Brain microvascular endothelial cell (primary cell): ENCODE data around the gene KRTAP24-1.

Experiments used
- DNase-seq: peaks from one replicate; pipeline ENCODE4 v3.0.0-alpha.2; 2020
- H3K27ac ChIP-seq: fragments of 250-450 bp; sonication (Bioruptor Pico); 2 replicates; pipeline ENCODE4 v1.5.1; 2020; ENCODE audit warnings: mild to moderate bottlenecking, moderate library complexity
- H3K27me3 ChIP-seq: fragments of 250-450 bp; sonication (Bioruptor Pico); replicated peaks from 2 replicates; pipeline ENCODE4 v1.5.1; 2020; ENCODE audit warnings: mild to moderate bottlenecking
- H3K36me3 ChIP-seq: fragments of 250-450 bp; sonication (Bioruptor Pico); replicated peaks from 2 replicates; pipeline ENCODE4 v1.5.1; 2020; ENCODE audit warnings: mild to moderate bottlenecking
- H3K4me3 ChIP-seq: 2 replicates; pipeline ENCODE4 v1.5.1; 2011; ENCODE audit warnings: low read depth, mild to moderate bottlenecking, control low read depth, low read length, moderate library complexity
- in situ Hi-C: cut with HindIII; loops from 2 replicates; pipeline ENCODE4 v1.10.0; 2017; ENCODE audit warnings: low sequenced_read_pairs, low pct_ligation_motif_present
- TF ChIP-seq, protein P1 (sequence below): IDR thresholded peaks from 2 replicates; pipeline ENCODE4 v1.5.1; 2011; ENCODE audit warnings: low read depth, mild to moderate bottlenecking, moderate library complexity, low read length, control low read depth, inconsistent platforms; ENCODE audit errors: missing control alignments

KRTAP24-1 gene

DNA sequence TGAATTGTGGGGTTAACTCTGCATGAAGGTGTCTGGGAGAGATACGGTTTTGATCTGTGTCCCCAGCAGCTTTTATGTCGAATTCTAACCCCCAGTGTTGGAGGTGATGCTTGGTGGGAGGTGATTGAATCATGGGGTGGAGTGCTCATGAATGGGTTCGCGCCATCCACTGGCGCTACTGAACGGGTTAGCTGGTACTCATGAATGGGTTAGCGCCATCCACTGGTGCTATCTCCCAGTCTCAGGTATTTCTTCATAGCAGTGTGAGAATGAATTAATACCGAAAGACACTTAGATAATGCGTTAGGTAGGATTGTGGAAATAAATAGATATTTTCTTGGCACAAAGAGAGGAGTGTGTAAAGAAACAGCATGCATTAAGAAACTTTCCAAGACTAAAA lies 33.9 kb downstream of the KRTAP24-1 start:
- H3K4me3 ChIP-seq = no peak overlapping the region
- TF ChIP-seq, protein P1, sequence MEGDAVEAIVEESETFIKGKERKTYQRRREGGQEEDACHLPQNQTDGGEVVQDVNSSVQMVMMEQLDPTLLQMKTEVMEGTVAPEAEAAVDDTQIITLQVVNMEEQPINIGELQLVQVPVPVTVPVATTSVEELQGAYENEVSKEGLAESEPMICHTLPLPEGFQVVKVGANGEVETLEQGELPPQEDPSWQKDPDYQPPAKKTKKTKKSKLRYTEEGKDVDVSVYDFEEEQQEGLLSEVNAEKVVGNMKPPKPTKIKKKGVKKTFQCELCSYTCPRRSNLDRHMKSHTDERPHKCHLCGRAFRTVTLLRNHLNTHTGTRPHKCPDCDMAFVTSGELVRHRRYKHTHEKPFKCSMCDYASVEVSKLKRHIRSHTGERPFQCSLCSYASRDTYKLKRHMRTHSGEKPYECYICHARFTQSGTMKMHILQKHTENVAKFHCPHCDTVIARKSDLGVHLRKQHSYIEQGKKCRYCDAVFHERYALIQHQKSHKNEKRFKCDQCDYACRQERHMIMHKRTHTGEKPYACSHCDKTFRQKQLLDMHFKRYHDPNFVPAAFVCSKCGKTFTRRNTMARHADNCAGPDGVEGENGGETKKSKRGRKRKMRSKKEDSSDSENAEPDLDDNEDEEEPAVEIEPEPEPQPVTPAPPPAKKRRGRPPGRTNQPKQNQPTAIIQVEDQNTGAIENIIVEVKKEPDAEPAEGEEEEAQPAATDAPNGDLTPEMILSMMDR = no peak
- DNase-seq = no peak
- in situ Hi-C loops = no loop called here
- H3K27me3 ChIP-seq = no peaks in the 10 kb centered on the region
- H3K27ac ChIP-seq = no peak overlapping the region
- no peaks in the 10 kb centered on the region for H3K36me3 ChIP-seq

DNA sequence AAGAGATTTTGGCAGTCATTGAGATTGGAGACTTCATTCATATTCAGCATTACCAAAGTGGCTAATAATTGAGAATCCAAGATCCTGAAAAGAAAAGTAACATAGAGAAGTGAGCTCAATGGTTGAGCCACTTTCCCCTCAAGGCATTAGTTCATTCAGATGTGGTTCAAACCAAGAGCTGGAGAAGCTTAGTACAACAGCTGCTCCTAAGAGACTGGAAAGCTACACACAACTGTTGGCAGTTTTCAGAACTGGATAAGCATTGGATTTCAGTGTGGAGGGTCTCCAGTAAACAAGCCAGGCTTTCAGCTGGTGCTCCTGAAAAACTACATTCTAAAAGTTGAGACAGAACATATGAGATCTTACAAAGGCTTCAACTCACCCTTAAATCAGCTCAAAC lies 37.7 kb downstream of the KRTAP24-1 start:
- DNase-seq = no peak
- TF ChIP-seq, protein P1 = no peak
- no peak overlapping the region for H3K27ac ChIP-seq
- H3K4me3 ChIP-seq = no peak overlapping the region
- in situ Hi-C loops = no loop called here
- no peaks in the 10 kb centered on the region for H3K27me3 ChIP-seq
- H3K36me3 ChIP-seq = no peaks in the 10 kb centered on the region

DNA sequence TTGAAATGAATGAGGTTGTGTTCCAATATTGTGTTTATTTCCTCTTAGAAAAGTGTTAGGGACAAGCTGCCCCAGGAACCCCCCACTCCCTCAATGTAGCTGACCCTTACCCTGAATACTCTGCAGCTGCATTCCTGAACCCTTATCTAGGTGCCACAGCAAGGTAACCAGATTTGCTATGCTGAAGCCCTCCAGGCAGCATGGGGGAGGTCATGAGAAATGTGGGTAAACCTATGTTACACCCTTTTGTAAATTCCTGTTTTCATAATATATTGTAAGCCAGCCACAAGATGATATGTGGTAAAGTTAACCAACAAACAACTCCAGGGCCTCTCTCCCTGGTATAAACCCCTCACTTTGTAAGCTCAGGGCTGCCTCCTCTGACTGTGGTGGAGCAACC lies 39.1 kb downstream of the KRTAP24-1 start:
- TF ChIP-seq, protein P1 = no peak
- Histone ChIP-seq H3K4me3 (no peak overlapping the region), H3K27me3 (no peaks in the 10 kb centered on the region), H3K36me3 (no peaks in the 10 kb centered on the region), H3K27ac (no peak overlapping the region)
- DNase-seq = no peak
- in situ Hi-C loops = no loop called here

DNA sequence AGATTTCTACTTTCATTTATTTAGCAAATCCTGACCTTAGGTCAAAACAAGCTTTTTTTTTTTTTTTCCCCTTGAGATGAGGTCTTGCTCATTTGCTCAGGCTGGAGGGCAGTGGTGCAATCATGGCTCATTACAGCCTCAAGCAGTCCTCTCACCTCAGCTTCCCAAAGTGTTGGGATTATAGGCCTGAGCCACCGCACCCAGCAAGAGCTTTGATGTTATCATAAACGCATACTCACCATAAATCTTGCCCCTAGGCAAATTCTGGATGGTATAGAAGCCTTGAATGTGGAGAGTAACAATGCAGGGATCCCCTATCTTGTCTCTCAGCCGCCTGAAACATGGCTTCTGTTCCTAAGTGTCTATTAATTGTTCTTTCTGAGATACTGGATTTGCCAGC lies 42.1 kb downstream of the KRTAP24-1 start:
- no peaks in the 10 kb centered on the region for H3K27me3 ChIP-seq
- TF ChIP-seq, protein P1 = no peak
- H3K27ac ChIP-seq = no peak overlapping the region
- no peak overlapping the region for H3K4me3 ChIP-seq
- no peaks in the 10 kb centered on the region for H3K36me3 ChIP-seq
- in situ Hi-C loops = no loop called here
- DNase-seq = no peak

DNA sequence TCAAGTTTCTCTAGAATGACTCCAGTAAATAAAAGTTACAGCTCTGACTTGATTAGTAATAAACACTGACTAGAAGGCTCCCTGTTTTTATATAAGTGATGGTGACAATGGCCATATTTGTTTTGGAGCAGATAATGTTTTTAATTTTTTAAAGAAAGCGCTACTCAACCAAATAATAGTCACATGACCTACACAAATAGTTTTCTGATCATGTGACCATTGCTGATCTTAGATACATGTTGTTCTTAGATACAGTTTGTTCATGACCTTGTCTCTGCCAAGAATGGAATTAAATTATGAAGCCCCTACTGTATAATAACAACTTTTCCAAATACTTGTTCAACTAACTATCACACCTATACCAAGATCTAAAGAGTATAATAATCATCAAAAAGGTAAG lies 44.6 kb downstream of the KRTAP24-1 start:
- Histone ChIP-seq H3K27ac (no peak overlapping the region), H3K27me3 (no peaks in the 10 kb centered on the region), H3K36me3 (no peaks in the 10 kb centered on the region), H3K4me3 (no peak overlapping the region)
- no peak for DNase-seq
- TF ChIP-seq, protein P1 = no peak
- in situ Hi-C loops = no loop called here

DNA sequence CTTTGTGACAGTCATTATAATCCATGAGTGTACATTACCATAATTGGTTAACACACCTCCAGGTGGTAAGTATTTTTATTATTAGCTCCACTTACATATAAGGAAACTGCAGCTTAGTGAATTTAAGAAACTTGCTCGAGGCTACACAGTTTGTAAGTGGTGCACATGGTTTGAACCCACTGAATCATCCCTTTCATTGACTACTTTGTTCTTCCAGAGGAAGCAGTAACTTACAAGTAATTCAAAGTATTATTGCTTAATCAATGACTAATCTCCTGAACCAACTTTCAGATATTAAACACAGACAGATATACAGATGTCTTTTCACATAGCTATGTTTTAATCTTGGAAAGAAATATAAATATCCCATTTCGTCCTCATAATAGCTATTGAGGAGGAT lies 48.1 kb downstream of the KRTAP24-1 start:
- TF ChIP-seq, protein P1 = no peak
- Histone ChIP-seq H3K27me3 (no peaks in the 10 kb centered on the region), H3K4me3 (no peak overlapping the region), H3K27ac (no peak overlapping the region), H3K36me3 (no peaks in the 10 kb centered on the region)
- peak; percentile 26 for DNase-seq
- in situ Hi-C loops = no loop called here
